Frontal cortex (tissue), 4 donors: ENCODE data around the gene DDX42. TPM values are rescaled to one million over a fixed set of nuclear protein-coding genes. Genes with fewer than 3 reads are reported as not detected.
"Not testable (repeated sequence)": the region's sequence is repeated elsewhere in the genome, so short reads cannot be mapped to it uniquely, and the experiment has no call there.

Experiments used
- DNase-seq, 2 donors: peaks; one replicate each; pipeline ENCODE4 v3.0.0; 2012; ENCODE audit warnings: low spot score in 2 of 2
- FAIRE-seq: peaks from 2 replicates; lab custom pipeline; 2012; peaks lifted over from hg19 to GRCh38; lab: Jason Lieb, UNC
- total RNA-seq: library from RNA; depleted of rRNA; stranded (reverse); fragments of >200 nt; gene quantifications from one replicate; pipeline ENCODE4 v1.2.3, GENCODE V29; 2014
- donor health status: control.
- donor health status: control.
- donor health status: control.

The DDX42 gene
- total RNA-seq, 1 donor from 2014 or later = 64.0 TPM

DNA sequence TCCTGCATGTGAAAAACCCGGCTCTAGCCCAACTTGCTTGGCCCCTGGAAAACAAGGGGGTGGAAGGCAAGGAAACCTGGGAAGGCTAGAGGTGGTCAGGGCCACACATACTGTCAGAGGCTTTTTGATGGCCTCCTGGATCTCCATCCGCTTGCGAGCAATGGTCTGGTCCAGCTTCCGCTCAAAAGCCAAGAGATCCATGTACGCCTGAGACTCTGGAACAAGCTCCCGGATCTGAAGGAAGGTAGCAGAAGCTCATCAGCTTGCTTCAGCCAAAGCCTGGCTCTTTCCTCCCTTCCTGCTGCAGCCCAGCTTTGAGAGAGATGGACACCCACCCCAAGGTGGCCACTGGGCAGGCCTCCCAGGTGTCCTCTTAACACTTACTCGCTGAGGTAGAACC lies 62.8 kb downstream of the DDX42 start:
- no peak for FAIRE-seq

DNA sequence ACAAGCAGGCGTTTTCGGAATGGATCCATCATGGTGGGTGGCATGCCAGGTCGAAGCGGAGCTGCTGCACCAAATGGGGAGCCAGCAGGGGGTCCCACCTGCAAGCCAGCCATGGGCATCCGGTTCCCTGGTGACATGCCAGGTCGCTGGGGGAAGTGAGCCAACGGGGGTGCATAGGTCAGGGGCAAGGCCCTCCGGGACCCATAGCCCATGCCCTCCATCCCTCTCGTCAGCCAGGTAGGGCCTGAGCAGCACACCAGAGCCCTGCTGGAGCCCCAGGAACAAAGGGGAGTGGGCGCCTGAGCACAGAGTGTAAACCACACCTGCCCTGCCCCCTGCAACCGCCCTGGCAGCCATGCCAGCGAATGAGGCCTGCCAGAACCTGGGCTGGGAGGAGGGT lies 63.5 kb downstream of the DDX42 start:
- FAIRE-seq (no peak), DNase-seq (no peak)

More for the DNA sequence above, 62.8 kb downstream of the DDX42 start:
- DNase-seq = no peak

DNA sequence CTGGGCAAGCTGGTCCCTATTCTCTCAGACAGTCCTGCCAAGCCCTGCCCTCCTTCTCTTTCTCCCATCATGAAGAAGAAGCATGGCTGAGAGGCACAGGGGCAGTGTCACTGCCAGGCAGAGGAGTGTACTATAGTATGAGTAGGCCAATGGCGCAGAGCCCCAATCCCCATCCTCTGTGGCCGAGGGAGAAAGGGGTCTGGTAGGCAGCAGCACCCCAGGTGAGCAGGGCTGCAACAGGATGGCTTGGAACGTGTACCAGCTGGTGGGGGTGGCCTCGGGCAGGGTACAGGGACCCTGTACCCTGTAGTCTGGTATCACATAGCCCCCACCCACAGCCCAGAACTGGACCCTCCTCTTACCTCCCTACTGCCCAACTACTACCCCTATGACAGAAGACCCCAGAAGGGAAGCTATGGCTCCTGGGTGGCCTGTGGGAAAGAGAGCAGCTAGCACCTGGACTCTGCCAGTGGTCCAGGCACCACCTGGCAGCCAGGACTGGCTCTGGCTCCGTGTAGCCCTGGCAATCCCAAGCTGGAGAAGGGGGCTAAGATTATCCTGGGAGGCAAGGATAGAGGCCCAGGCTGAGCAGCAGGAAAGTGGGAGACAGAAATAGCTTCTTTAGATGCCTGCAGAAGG lies 64.1 kb downstream of the DDX42 start:
- FAIRE-seq = no peak

DNA sequence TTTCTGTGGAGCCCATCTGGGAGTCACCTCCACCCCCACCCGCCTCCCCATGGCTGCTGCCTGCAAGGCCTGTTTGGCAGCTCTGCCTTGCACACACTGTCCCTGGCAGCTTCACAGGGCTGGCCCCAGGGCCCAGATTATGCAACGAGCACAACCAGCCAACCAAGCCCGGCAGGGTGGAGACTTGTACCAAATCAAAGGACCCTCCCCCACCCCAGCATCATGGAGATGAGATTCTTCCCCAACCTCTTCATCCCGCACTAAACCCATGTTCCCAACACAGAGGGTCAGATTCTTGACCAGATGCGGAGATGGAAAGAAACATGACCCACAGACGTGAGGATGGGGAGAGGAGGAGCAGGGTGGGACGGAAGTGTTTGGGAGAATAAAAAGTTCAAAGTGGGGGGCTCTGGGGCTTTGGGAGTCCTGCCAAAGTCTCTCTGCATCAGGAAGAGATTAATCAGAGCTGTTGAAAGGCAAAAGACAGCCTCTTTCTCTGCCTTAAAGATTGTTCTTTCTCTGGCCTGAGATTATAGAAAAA lies 64.7 kb downstream of the DDX42 start:
- no peak for FAIRE-seq
- DNase-seq = peak; percentile 50 to 57

More for the DNA sequence above, 64.1 kb downstream of the DDX42 start:
- DNase-seq = no peak

DNA sequence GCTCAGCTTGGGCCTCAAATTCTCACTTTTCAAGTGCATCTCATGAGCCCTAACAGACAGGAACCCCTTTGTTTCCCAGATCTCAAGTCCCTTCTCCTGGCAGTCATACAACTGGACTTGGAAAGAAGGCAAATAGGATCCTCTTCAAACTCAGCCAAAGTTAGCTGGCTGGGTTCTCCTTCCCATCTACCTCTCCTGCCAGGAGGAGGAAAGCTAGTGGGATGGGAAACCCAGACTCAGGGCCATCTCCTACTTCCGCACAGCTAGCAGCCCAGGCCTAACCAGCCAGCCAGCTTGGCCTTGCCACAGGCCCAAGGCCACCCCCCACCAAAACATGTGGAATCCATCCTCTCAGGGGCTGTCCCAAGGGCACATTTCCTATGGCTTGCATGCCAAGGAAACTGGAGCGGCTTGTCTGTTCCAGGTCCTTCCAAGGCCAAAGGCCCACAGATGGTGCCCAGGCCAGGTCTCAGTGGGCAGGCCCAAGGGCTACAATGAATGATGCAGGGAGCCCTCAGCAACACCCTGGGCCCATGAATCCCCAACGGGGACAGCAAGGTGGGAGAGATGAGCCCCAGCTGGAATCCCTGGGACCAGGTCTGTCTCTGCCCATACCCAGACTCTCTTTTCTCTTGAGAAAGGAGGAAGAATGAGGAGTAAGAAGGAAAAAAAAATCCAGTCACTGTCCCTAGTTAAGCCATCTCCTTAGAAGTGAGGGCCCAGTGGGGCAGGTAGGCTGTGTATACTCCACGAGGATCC lies 66.8 kb downstream of the DDX42 start:
- DNase-seq (no peak), FAIRE-seq (no peak)

DNA sequence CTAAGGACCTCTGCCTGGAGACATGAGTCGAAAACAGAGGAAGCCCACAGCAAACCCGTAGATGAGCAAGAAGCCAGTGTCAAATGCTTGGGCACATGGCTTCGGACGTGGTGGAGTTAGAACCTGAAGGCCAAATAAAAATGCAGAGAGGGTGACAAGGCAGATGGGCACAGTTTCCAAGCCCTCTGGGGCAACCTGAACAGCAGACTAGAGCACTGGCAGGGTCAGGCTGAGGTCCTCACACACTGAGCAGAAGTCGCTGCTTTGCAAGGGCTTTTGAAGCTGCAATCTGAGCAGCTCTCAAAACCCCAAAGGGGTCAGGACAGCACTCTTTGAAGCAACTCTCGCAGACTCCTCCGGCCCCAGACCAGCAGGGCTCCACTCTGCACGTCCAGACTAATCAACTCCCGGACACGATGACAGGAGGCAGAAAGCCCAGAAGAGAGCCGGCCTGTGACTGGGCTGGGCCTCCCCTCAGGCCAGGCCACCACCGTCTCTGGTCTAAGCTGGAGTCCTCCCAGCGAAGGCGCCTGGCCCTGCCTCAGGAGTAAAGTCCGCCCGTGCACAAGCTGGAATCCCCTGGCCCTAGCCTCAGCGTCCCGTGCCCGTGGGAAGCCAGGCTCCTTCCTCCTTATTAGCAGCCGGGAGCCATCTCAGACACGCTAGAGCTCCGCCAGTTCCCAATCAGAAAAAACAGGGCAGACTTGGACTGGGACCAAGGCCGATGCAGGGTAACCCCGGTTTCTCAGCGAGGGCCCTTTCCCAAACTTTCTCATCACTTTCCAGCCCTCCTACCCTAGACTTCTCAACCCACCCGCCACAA lies 67.6 kb downstream of the DDX42 start:
- no peak for DNase-seq
- FAIRE-seq = no peak

DNA sequence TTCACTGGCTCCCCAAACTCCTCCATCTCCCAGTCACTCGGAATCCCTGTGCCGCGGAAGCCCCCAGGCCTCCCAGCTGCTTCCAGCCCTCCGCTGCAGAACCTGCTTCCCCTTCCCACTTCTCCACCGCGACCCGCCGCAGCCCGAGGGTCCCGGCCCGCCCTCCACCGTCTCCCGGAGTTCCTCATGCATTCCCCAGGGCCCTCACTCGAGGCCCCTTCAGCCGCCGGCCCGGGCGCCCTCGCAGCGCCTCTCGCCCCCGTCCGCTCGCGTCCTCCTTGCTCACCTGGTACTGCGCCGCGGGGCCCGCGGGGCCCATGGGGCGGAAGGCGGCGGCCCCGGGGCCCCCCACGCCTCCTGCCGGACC lies 68.2 kb downstream of the DDX42 start:
- FAIRE-seq (no peak), DNase-seq (no peak)

DNA sequence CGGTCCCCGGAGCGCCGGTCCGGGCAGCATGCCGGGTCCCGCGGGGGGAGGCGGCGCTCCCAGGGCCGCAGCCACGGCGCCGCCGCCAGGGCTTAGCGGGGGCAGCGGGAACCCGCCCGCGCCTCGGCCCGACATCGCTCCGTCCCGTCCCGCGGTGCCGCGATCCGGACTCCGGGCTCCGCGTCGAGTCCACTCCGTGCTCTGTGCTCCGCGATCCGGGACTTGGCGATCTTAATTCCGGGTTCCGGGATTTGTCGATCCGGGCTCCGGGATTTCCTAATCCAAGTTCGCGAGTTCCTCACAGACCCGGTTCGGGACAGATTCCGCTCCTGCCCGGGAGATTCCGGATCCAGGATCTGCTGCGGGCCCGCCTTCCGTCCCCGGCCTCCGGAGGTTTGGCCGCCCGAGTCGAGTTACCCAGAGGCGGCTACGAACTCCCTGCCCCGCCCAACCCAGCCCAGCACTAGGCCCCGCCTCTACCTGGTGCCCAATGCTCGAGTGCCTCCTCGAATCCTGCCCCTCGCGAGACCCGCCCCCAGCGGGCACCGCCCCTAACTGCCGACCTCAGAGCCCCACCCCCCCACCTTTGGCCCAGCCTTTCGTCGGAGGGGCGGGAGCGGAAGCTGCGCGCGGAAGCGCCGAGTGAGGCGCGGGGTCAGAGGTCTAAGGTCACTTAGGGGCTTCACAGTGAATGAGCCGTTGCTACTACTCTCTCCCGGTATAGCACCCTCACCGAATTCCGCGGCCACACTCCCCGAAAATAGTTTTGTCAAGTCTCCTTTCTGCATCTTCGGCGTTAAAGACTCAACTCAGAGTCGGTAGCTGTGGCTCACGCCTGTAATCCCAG lies 68.8 kb downstream of the DDX42 start, which contains the start of gene SMARCD2:
SMARCD2 (minus strand) TSS at position 146 of the 847 bp plus-strand sequence; CDS start at position 135, 11 bp downstream.
- FAIRE-seq (no peak), DNase-seq (peak; percentile 93 to 96)

DNA sequence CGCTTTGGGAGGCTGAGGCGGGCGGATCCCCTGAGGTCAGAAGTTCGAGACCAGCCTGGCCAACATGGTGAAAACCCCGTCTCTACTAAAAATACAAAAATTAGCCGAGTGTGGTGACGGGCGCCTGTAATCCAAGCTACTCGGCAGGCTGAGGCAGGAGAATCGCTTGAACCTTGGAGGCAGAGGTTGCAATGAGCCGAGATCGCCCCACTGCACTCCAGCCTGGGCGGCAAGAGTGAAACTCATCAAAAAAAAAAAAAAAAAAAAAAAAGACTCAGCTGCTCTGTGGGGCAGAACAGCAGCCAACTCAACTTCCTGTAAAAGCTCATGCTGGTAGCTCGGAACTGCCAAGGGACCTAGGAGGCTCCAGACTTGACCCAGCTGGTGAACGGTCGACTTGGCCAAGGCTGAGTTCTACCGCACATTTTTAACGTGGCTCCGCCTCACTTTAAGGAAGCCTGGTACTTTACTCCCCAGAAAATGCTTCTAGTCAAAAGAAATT lies 69.5 kb downstream of the DDX42 start:
- not testable (repeated sequence) for DNase-seq, FAIRE-seq

DNA sequence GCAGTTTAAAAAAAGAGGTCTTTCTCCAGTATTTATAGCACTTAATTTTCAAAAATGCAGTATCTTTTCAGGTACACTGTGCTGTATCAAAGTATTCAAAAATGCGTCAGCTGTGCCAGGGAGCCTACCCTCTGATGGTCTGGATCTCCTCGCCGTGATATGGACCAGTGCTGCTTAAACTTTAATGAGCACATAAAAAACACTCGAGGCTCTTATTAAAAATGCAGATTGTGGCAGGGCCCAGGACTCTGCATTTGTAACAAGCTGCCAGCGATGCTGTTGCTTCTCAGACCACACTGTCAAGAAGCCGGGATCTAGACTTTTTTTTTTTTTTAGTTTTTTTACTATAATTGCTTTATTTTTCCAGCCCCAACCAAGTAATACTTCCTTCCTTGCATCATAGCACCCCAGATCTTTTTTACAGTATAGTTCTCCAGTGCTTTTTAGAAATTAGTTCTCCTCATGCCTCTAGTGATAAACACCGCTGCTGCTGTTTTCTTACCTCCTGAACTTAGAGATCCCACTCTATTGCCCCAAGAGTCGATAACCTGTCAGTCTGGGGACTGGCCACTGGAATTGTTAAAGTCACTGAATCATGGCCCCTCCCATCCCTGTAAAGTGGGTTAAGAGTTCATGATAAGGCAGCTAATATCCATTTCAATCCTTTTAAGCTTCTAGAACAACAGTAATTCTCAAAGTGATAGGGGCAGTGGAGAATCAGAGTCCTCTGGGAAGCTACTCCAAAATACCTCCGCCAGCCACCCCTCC lies 70.1 kb downstream of the DDX42 start:
- no peak for FAIRE-seq
- DNase-seq = no peak

DNA sequence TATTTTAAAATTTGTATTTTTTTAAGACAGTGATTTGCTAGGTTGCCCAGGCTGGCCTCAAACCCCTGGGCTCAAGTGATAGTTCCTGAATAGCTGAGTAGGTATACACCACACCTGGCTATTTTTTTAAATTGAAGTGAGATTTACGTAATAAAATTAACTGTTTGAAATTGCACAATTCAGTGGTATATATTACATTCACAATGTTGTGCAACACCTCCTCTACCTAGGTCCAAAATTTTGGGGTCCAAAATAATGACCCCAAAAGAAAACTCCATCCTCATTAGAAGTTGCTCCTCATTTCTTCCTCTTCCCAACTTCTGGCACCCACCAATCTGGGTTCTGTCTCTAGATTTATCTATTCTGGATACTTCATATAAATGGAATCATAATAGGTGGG lies 71.5 kb downstream of the DDX42 start:
- FAIRE-seq (no peak), DNase-seq (no peak)

DNA sequence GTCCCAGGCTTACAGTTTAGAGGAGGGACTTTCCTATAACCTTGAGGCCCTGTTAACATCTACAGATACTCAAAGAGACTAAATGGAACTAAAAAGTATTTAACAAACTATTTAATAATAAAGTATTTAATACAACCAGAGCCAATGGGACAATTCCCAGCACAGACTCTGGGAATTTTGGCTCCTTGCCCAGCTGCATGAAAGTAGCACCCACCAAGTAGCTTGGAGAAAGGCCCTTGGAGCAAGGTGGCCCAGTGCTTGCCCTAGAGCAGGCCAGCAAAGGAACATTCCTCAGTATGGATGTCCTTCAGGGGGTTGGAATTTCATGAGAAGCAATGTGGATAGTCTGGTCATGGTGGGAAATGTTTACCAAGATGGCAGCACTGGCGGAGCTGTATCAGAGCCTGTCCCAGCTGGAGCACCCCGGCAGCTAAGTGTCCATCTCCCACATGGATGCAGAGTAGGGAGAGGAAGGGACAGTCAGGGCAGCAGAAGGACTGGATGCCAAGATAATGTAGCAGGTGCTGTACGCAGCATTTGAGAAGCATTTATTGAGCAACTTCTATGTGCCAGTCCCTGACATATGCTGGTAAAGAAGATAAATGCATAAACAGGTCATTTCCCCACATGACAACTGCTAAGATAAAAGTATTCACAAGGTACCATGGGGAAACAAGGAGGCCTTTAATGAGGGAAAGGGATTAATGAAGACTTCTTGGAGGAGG lies 73.7 kb downstream of the DDX42 start:
- DNase-seq = no peak
- no peak for FAIRE-seq

DNA sequence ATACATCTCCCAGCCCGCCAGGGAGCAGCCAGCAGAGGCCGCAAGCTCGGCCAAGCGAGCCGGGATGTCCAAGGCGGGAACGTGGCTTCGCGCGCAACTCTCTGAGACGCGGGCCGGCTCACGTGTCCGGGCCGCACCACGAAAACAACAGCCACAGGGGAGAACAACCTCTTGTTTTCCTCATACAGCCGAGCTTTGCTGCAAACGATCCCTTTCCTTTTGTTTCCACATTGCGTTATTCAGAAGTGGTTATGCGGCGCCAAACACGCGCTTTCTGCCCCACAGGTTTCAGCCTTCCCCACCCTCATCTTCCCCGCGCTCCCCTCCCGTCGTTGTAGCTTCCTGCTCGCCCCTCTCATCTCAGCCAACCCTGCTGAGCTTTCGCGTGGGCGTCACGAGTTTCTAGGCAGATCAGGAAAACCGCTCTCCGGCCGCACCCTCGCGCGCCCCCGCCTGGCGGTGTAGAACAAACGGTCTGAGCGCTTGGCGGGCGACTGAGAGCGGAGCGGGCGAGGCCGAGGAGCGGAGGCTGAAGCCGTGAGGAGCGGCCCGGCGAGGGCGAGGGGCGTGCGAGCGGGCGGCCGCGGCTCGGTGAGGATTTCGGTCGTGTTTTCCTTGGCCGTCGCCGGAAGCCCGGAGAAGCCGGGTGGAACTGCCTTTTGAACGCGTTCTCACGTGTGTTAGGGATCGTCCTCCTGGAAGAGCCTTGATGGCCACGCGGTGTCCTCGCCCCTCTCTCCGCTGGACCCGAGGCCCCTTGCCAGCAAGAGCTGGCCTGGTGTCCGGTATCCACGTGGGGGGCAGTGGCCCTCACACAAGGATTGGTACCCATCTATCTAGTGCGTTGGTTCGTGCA lies 75.1 kb downstream of the DDX42 start:
- FAIRE-seq = no peak
- peak; percentile 89 to 96 for DNase-seq

DNA sequence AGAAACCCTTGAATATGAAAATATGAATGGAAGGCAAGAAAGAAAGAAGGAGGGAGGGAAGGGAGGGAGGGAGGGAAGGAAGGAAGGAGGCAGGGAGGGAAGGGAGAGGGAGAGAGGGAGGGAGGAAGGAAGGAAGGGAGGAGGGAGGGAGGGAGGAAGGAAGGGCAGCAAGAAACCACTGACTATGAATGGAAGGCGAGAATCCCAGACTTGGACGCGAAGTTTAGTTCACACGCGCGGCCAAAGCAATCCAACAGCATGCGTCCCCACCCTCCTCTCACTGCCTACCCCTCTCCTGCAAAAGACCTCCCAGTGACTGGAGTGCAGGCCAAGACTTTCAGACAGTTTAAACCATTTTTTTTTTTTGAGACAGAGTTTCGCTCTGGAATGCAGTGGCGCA lies 76.4 kb downstream of the DDX42 start:
- no peak for FAIRE-seq
- no peak for DNase-seq

DNA sequence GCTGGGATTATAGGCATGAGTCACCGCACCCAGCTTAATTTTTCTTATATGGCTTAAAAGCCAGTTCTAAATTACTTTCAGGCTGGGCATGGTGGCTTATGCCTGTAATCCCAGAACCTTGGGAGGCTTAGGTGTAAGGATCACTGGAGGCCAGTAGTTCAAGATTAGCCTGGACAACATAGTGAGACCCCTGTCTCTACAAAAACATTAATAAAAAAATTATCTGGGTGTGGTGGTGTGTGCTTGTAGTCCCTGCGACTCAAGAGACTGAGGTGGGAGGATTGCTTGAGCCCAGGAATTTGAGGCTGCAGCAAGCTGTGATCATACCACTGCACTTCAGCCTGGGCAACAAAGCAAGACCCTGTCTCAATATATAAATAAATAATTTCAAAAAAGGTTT lies 79.3 kb downstream of the DDX42 start:
- DNase-seq (no peak), FAIRE-seq (no peak)

DNA sequence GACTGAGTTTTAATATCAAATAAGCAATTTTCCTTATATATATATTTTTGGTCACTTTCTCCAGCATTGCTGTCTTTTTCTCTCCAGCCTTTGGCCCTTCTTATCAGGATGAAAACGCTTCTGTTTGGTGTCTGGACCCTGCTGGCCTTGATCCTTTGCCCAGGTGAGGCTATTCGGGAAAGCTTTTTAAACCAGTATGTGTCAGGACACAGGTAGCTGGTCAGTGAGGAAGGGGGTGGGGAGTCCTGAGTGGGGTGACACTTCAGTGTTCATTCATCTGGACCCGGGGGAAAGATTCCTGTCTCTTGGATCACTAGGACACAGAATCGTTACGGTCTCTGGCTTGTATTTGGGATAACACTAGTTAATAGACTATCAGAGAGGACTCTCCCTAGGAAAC lies 80.7 kb downstream of the DDX42 start:
- no peak for DNase-seq
- no peak for FAIRE-seq

DNA sequence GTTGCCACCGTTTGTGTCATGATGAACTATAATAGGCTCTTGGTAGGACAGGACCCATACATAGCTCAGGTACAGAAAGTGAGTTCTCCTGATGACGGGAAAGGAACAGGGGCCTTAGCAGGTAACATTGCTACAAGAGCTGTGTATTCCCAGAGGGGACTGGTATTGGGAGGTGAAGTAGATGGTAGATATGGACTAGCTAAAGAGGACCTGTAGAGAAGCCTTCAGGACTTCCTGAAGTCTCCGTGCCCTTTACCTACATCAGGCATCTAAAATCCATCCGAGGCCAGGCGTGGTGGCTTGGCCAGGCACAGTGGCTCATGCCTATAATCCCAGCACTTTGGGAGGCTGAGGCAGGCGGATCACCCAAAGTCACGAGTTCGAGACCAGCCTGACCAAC lies 81.2 kb downstream of the DDX42 start:
- FAIRE-seq = no peak
- no peak for DNase-seq
